ENCODE results near the gene ACAA1. TPM values are rescaled to one million over a fixed set of nuclear protein-coding genes. Genes with fewer than 3 reads are reported as not detected.

Gene ACAA1
- total and polyA plus RNA-seq, 2 donors: 33.3 to 75.2 TPM

DNA sequence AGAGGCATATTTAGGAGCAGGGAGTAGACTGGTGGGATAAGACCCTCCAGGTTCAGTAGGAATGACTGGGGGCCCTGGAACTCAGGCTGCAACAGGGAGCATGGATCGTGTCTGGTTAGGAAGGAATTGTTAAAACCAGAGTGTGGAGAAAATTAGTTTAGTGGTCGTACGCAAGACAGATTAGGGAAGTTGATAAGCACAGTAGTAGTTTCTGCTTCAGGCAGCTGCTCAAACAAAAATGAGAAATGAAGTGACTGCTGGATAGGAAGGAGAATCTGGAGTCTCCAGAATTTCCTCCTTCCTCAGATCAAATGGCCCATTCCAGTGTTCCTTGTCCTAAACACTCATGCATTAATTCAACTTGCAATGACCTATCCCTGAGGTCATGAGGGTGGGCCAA, 12.8 kb upstream of the ACAA1 start:
- Histone ChIP-seq H3K4me1 (ENCODE audit: control insufficient read depth in 2 of 2, insufficient read depth in 2 of 2, low read length in 2 of 2) (peaks cover 0 to 7% of the 10 kb centered on the region in 2 donors), H3K9me3 (ENCODE audit: control insufficient read depth in 2 of 2, insufficient read depth in 1 of 2, low read length in 1 of 2) (no peaks in the 10 kb centered on the region), H3K36me3 (ENCODE audit: control insufficient read depth in 2 of 2, insufficient read depth in 2 of 2, low read length in 1 of 2) (no peaks in the 10 kb centered on the region), H3K27me3 (ENCODE audit: control insufficient read depth in 2 of 2, insufficient read depth in 1 of 2, low read length in 1 of 2) (no peaks in the 10 kb centered on the region), H3K27ac (ENCODE audit: low read depth in 1 of 2, low read length in 1 of 2) (no peak overlapping the region), H3K4me3 (ENCODE audit: low read length in 2 of 2) (no peak overlapping the region)
- 12% methylated on average over 3 of the region's 3 CpGs for WGBS
- DNase-seq (ENCODE audit: low read depth in 6 of 9, low spot score in 9 of 9): no peak

GRCh38 chr3:38148311-38148882, 11.5 kb upstream of the ACAA1 start:
- no peak overlapping the region for H3K27ac ChIP-seq (ENCODE audit: low read depth in 1 of 2, low read length in 1 of 2)
- no peak for DNase-seq (ENCODE audit: low read depth in 6 of 9, low spot score in 9 of 9)

DNA sequence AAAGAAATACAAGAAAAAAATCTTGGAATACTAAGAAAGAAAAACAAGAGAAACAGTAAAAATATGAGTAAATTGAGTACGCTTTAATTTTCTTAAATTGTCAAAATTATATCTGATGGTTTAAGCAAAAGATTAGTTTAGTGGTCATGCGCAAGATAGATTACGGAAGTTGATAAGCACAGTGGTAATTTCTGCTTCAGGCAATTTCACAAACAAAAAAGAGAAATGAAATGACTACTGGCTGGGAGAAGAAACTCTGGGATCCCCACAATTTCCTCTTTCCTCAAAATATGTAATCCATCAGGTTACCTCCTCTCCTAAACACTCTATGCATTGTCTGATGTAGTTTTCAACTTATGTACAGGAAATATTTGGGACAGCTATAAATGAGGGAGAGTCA, 10.5 kb upstream of the ACAA1 start:
- no peak for DNase-seq (ENCODE audit: low read depth in 6 of 9, low spot score in 9 of 9)
- 93% methylated on average over 3 of the region's 3 CpGs for WGBS
- H3K36me3 ChIP-seq (ENCODE audit: control insufficient read depth in 2 of 2, insufficient read depth in 2 of 2, low read length in 1 of 2): peaks cover 0 to 2% of the 10 kb centered on the region in 2 donors
- H3K27me3 ChIP-seq (ENCODE audit: control insufficient read depth in 2 of 2, insufficient read depth in 1 of 2, low read length in 1 of 2): no peaks in the 10 kb centered on the region
- peaks cover 0 to 7% of the 10 kb centered on the region in 2 donors for H3K4me1 ChIP-seq (ENCODE audit: control insufficient read depth in 2 of 2, insufficient read depth in 2 of 2, low read length in 2 of 2)
- H3K4me3 ChIP-seq (ENCODE audit: low read length in 2 of 2): no peak overlapping the region
- H3K27ac ChIP-seq (ENCODE audit: low read depth in 1 of 2, low read length in 1 of 2): no peak overlapping the region
- no peaks in the 10 kb centered on the region for H3K9me3 ChIP-seq (ENCODE audit: control insufficient read depth in 2 of 2, insufficient read depth in 1 of 2, low read length in 1 of 2)

More at GRCh38 chr3:38148311-38148882, 11.5 kb upstream of the ACAA1 start:
- Histone ChIP-seq H3K4me1 (ENCODE audit: control insufficient read depth in 2 of 2, insufficient read depth in 2 of 2, low read length in 2 of 2) (peaks cover 0 to 7% of the 10 kb centered on the region in 2 donors), H3K9me3 (ENCODE audit: control insufficient read depth in 2 of 2, insufficient read depth in 1 of 2, low read length in 1 of 2) (no peaks in the 10 kb centered on the region), H3K36me3 (ENCODE audit: control insufficient read depth in 2 of 2, insufficient read depth in 2 of 2, low read length in 1 of 2) (no peaks in the 10 kb centered on the region), H3K4me3 (ENCODE audit: low read length in 2 of 2) (no peak overlapping the region), H3K27me3 (ENCODE audit: control insufficient read depth in 2 of 2, insufficient read depth in 1 of 2, low read length in 1 of 2) (no peaks in the 10 kb centered on the region)
- 61% methylated on average over 5 of the region's 5 CpGs for WGBS

DNA sequence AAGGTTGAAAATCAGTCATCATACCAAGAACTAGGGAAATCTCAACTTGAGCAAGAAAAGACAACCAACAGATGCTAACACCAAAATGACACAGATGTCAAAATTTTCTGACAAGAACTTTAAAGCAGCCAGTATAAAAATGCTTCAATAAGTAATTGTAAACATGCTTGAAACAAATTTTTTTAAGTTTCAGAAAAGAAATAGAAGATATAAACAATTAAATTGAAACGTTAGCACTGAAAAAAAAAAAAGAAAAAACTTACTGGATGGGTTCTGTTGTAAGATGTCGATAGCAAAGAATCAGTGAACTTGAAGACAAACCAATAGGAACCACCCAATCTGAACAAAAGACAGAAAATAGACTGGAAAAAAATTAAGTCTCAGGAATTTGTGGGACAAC, 9.6 kb upstream of the ACAA1 start:
- H3K9me3 ChIP-seq (ENCODE audit: control insufficient read depth in 2 of 2, insufficient read depth in 1 of 2, low read length in 1 of 2): no peaks in the 10 kb centered on the region
- WGBS: 97% methylated on average over 2 of the region's 2 CpGs
- H3K36me3 ChIP-seq (ENCODE audit: control insufficient read depth in 2 of 2, insufficient read depth in 2 of 2, low read length in 1 of 2): peaks cover 9 to 11% of the 10 kb centered on the region in 2 donors
- no peak overlapping the region for H3K27ac ChIP-seq (ENCODE audit: low read depth in 1 of 2, low read length in 1 of 2)
- no peak for DNase-seq (ENCODE audit: low read depth in 6 of 9, low spot score in 9 of 9)
- H3K4me3 ChIP-seq (ENCODE audit: low read length in 2 of 2): no peak overlapping the region
- peaks cover 0 to 7% of the 10 kb centered on the region in 2 donors for H3K4me1 ChIP-seq (ENCODE audit: control insufficient read depth in 2 of 2, insufficient read depth in 2 of 2, low read length in 2 of 2)
- no peaks in the 10 kb centered on the region for H3K27me3 ChIP-seq (ENCODE audit: control insufficient read depth in 2 of 2, insufficient read depth in 1 of 2, low read length in 1 of 2)

DNA sequence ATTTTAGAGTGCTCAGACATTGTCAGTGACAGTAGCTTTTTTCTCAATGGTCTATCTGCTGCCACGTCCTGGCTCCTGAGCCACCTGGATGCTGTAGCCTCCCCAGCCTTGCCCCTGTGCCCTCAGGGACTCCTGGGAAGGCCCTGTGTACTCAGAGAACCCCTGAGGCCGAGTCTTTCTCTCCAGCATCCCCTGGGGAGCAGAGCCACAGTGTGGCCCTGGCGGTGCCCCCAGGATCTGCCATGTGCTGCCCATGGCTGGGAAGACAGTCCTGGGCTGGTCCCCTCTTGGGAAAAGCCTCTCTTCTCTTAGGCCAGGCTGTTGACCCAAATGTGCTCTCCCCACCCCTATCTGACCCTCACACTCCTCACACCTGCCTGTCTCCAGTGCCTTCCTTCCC, 6.6 kb upstream of the ACAA1 start:
- H3K4me1 ChIP-seq (ENCODE audit: control insufficient read depth in 2 of 2, insufficient read depth in 2 of 2, low read length in 2 of 2): peaks cover 11 to 18% of the 10 kb centered on the region in 2 donors
- DNase-seq (ENCODE audit: low read depth in 6 of 9, low spot score in 9 of 9): no peak
- 78% methylated on average over 3 of the region's 3 CpGs for WGBS
- H3K4me3 ChIP-seq (ENCODE audit: low read length in 2 of 2): no peak overlapping the region
- H3K27ac ChIP-seq (ENCODE audit: low read depth in 1 of 2, low read length in 1 of 2): no peak overlapping the region
- H3K36me3 ChIP-seq (ENCODE audit: control insufficient read depth in 2 of 2, insufficient read depth in 2 of 2, low read length in 1 of 2): peaks cover 23 to 24% of the 10 kb centered on the region in 2 donors
- no peaks in the 10 kb centered on the region for H3K27me3 ChIP-seq (ENCODE audit: control insufficient read depth in 2 of 2, insufficient read depth in 1 of 2, low read length in 1 of 2)
- H3K9me3 ChIP-seq (ENCODE audit: control insufficient read depth in 2 of 2, insufficient read depth in 1 of 2, low read length in 1 of 2): no peaks in the 10 kb centered on the region

- WGBS: 92% methylated on average over 1 of the region's 1 CpG
- no peaks in the 10 kb centered on the region for H3K27me3 ChIP-seq (ENCODE audit: control insufficient read depth in 2 of 2, insufficient read depth in 1 of 2, low read length in 1 of 2)
- H3K27ac ChIP-seq (ENCODE audit: low read depth in 1 of 2, low read length in 1 of 2): no peak overlapping the region
- peaks cover 14 to 22% of the 10 kb centered on the region in 2 donors for H3K4me1 ChIP-seq (ENCODE audit: control insufficient read depth in 2 of 2, insufficient read depth in 2 of 2, low read length in 2 of 2)
- H3K9me3 ChIP-seq (ENCODE audit: control insufficient read depth in 2 of 2, insufficient read depth in 1 of 2, low read length in 1 of 2): no peaks in the 10 kb centered on the region
- DNase-seq (ENCODE audit: low read depth in 6 of 9, low spot score in 9 of 9): no peak
- no peak overlapping the region for H3K4me3 ChIP-seq (ENCODE audit: low read length in 2 of 2)
- H3K36me3 ChIP-seq (ENCODE audit: control insufficient read depth in 2 of 2, insufficient read depth in 2 of 2, low read length in 1 of 2): peaks cover 23 to 24% of the 10 kb centered on the region in 2 donors
Measured at GRCh38 chr3:38142959-38143358, 6.0 kb upstream of the ACAA1 start.

GRCh38 chr3:38141952-38142273, 5.0 kb upstream of the ACAA1 start:
- peaks cover 18 to 29% of the 10 kb centered on the region in 2 donors for H3K4me1 ChIP-seq (ENCODE audit: control insufficient read depth in 2 of 2, insufficient read depth in 2 of 2, low read length in 2 of 2)
- H3K36me3 ChIP-seq (ENCODE audit: control insufficient read depth in 2 of 2, insufficient read depth in 2 of 2, low read length in 1 of 2): peaks cover 23 to 24% of the 10 kb centered on the region in 2 donors
- no peaks in the 10 kb centered on the region for H3K27me3 ChIP-seq (ENCODE audit: control insufficient read depth in 2 of 2, insufficient read depth in 1 of 2, low read length in 1 of 2)
- H3K4me3 ChIP-seq (ENCODE audit: low read length in 2 of 2): no peak overlapping the region
- WGBS: 97% methylated on average over 2 of the region's 2 CpGs
- H3K9me3 ChIP-seq (ENCODE audit: control insufficient read depth in 2 of 2, insufficient read depth in 1 of 2, low read length in 1 of 2): no peaks in the 10 kb centered on the region
- no peak overlapping the region for H3K27ac ChIP-seq (ENCODE audit: low read depth in 1 of 2, low read length in 1 of 2)
- no peak for DNase-seq (ENCODE audit: low read depth in 6 of 9, low spot score in 9 of 9)

- Histone ChIP-seq H3K9me3 (ENCODE audit: control insufficient read depth in 2 of 2, insufficient read depth in 1 of 2, low read length in 1 of 2) (no peaks in the 10 kb centered on the region), H3K36me3 (ENCODE audit: control insufficient read depth in 2 of 2, insufficient read depth in 2 of 2, low read length in 1 of 2) (peaks cover 23 to 24% of the 10 kb centered on the region in 2 donors), H3K4me3 (ENCODE audit: low read length in 2 of 2) (no peak overlapping the region), H3K4me1 (ENCODE audit: control insufficient read depth in 2 of 2, insufficient read depth in 2 of 2, low read length in 2 of 2) (peaks cover 18 to 29% of the 10 kb centered on the region in 2 donors), H3K27me3 (ENCODE audit: control insufficient read depth in 2 of 2, insufficient read depth in 1 of 2, low read length in 1 of 2) (no peaks in the 10 kb centered on the region), H3K27ac (ENCODE audit: low read depth in 1 of 2, low read length in 1 of 2) (no peak overlapping the region)
- 97% methylated on average over 7 of the region's 7 CpGs for WGBS
- no peak for DNase-seq (ENCODE audit: low read depth in 6 of 9, low spot score in 9 of 9)
Measured at GRCh38 chr3:38141173-38141951, 4.4 kb upstream of the ACAA1 start.

DNA sequence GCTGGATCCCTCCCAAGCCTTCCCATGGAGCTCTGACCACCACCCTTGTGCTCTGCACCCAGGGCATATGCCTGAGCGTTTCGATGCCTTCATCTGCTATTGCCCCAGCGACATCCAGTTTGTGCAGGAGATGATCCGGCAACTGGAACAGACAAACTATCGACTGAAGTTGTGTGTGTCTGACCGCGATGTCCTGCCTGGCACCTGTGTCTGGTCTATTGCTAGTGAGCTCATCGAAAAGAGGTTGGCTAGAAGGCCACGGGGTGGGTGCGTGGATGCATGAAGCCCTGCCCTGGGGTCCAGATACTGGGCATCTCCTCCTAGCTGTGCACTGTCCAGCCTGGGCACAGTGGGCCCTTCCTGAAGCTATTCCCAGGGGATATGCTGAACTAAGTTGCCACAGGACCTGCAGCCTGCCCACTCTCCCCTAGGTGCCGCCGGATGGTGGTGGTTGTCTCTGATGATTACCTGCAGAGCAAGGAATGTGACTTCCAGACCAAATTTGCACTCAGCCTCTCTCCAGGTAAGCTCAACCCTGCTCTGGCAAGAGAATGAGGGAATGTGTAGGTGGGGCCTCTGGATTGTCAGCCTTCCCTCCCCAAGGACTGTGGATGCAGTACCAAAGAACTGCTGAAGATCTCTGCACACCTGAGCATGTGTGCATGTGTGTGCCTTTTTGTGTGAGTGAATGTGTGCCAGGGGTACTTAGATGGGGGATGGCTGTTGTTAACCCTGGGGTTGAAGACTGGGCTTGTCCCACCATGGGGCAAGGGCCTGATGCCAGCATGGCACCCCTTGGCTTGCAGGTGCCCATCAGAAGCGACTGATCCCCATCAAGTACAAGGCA, 3.6 kb upstream of the ACAA1 start:
- no peaks in the 10 kb centered on the region for H3K9me3 ChIP-seq (ENCODE audit: control insufficient read depth in 2 of 2, insufficient read depth in 1 of 2, low read length in 1 of 2)
- peaks cover 22 to 36% of the 10 kb centered on the region in 2 donors for H3K4me1 ChIP-seq (ENCODE audit: control insufficient read depth in 2 of 2, insufficient read depth in 2 of 2, low read length in 2 of 2)
- no peak for DNase-seq (ENCODE audit: low read depth in 6 of 9, low spot score in 9 of 9)
- no peak overlapping the region for H3K4me3 ChIP-seq (ENCODE audit: low read length in 2 of 2)
- no peak overlapping the region for H3K27ac ChIP-seq (ENCODE audit: low read depth in 1 of 2, low read length in 1 of 2)
- 98% methylated on average over 13 of the region's 13 CpGs for WGBS
- H3K36me3 ChIP-seq (ENCODE audit: control insufficient read depth in 2 of 2, insufficient read depth in 2 of 2, low read length in 1 of 2): peaks cover 23 to 24% of the 10 kb centered on the region in 2 donors
- no peaks in the 10 kb centered on the region for H3K27me3 ChIP-seq (ENCODE audit: control insufficient read depth in 2 of 2, insufficient read depth in 1 of 2, low read length in 1 of 2)

Measured in thymus (tissue), 11 donors.